Epithelial cell of proximal tubule (primary cell): ENCODE results near the gene ARL15. TPM values are rescaled to one million over a fixed set of nuclear protein-coding genes. Genes with fewer than 3 reads are reported as not detected.

Source experiments
- DNase-seq: peaks from one replicate; pipeline ENCODE4 v3.0.0-alpha.2; 2011; ENCODE audit warnings: low read depth
- H3K4me3 ChIP-seq: 2 replicates; pipeline ENCODE4 v1.5.1; 2011; ENCODE audit warnings: low read depth, mild to moderate bottlenecking, low read length
- CTCF ChIP-seq: conservative IDR thresholded peaks from 2 replicates; pipeline ENCODE4 v1.5.1; 2012; ENCODE audit warnings: low read depth, mild to moderate bottlenecking, low read length
- total RNA-seq: library from RNA; depleted of rRNA; stranded (reverse); fragments of >200 nt; gene quantifications from 2 replicates; pipeline ENCODE4 v1.2.3, GENCODE V29; 2015

Gene ARL15
- total RNA-seq, 1 donor from 2014 or later: 1.9 TPM

GRCh38 chr5:54040804-54041203 is 269.6 kb downstream of the ARL15 start:
- no peak overlapping the region for H3K4me3 ChIP-seq
- no peak for DNase-seq
- no peak for TF ChIP-seq CTCF

- no peak overlapping the region for H3K4me3 ChIP-seq
- no peak for DNase-seq
- no peak for TF ChIP-seq CTCF
Observed at GRCh38 chr5:54040018-54040417, 270.4 kb downstream of the ARL15 start.

- H3K4me3 ChIP-seq: no peak overlapping the region
- no peak for DNase-seq
- no peak for TF ChIP-seq CTCF
Observed at GRCh38 chr5:54037205-54037604, 273.2 kb downstream of the ARL15 start.

- no peak for TF ChIP-seq CTCF
Observed at GRCh38 chr5:54030981-54031380, 279.4 kb downstream of the ARL15 start.

GRCh38 chr5:54024466-54024865 is 285.9 kb downstream of the ARL15 start:
- TF ChIP-seq CTCF: no peak
- DNase-seq: no peak
- H3K4me3 ChIP-seq: no peak overlapping the region

More at GRCh38 chr5:54030981-54031380, 279.4 kb downstream of the ARL15 start:
- DNase-seq: no peak
- no peak overlapping the region for H3K4me3 ChIP-seq

GRCh38 chr5:54022223-54022622 is 288.1 kb downstream of the ARL15 start:
- no peak for TF ChIP-seq CTCF
- DNase-seq: no peak
- no peak overlapping the region for H3K4me3 ChIP-seq

- no peak for DNase-seq
- no peak for TF ChIP-seq CTCF
Observed at GRCh38 chr5:54021431-54022164, 288.8 kb downstream of the ARL15 start.

More at GRCh38 chr5:54021431-54022164, 288.8 kb downstream of the ARL15 start:
- H3K4me3 ChIP-seq: no peak overlapping the region
